Heart right ventricle (tissue), 16 donors: Measurements from ENCODE around the gene LRMDA. TPM values are rescaled to one million over a fixed set of nuclear protein-coding genes. Genes with fewer than 3 reads are reported as not detected.

ENCODE experiments used
- ATAC-seq, 8 donors: fragments of 200-7000 bp; cut with Tn5 transposase; one replicate each; pipeline ENCODE4 v1.9.1; 2020; ENCODE audit warnings: mild to moderate bottlenecking in 8 of 8, moderate library complexity in 8 of 8, moderate number of reproducible peaks in 1 of 8
- DNase-seq, 2 donors: peaks; one replicate each; pipeline ENCODE4 v3.0.0-alpha.2; 2020
- H3K27ac ChIP-seq, 10 donors: fragments of 200-600 bp; sonication (generic) in 2 of 10; one replicate each; pipeline versions ENCODE4 v1.5.0 to v1.8.0; 2020 to 2022; ENCODE audit warnings: mild to moderate bottlenecking in 3 of 10
- H3K27me3 ChIP-seq, 7 donors: fragments of 200-600 bp; one replicate each; pipeline ENCODE4 v1.8.0; 2021 to 2022; ENCODE audit warnings: mild to moderate bottlenecking in 2 of 7
- H3K36me3 ChIP-seq, 9 donors: fragments of 200-600 bp; sonication (generic) in 1 of 9; one replicate each; pipeline versions ENCODE4 v1.5.0 to v1.8.0; 2020 to 2022; ENCODE audit warnings: mild to moderate bottlenecking in 2 of 9
- H3K4me1 ChIP-seq, 9 donors: fragments of 200-600 bp; sonication (generic) in 1 of 9; one replicate each; pipeline versions ENCODE4 v1.5.0 to v1.8.0; 2020 to 2022; ENCODE audit warnings: mild to moderate bottlenecking in 4 of 9
- H3K4me3 ChIP-seq, 10 donors: fragments of 200-600 bp; sonication (generic) in 2 of 10; one replicate each; pipeline versions ENCODE4 v1.5.0 to v1.8.0; 2020 to 2022; ENCODE audit warnings: mild to moderate bottlenecking in 7 of 10, moderate library complexity in 2 of 10
- H3K9me3 ChIP-seq, 11 donors: fragments of 200-600 bp in 10 of 11; sonication (generic) in 2 of 11; one replicate each; pipeline versions ENCODE4 v1.5.0 to v1.8.0; 2013 to 2022; ENCODE audit warnings: mild to moderate bottlenecking in 2 of 11, control low read depth in 1 of 11, moderate library complexity in 1 of 11
- whole genome bisulfite sequencing, 2 donors: extraction: QIAGEN DNeasy Blood & Tissue Kit; methylation state at CpG; one replicate each; pipeline ENCODE4 v1.1.7; 2013; ENCODE audit warnings: inconsistent platforms in 1 of 2; 5-methylcytosine and 5-hydroxymethylcytosine counted together
- intact Hi-C, 10 donors: fragments of 100-400 bp; cut with DNase I; formaldehyde crosslinking; loops; one replicate each; pipeline versions ENCODE4 v1.11.1 to v1.14.2; 2022
- polyA plus RNA-seq, 2 donors: library from polyadenylated mRNA; stranded (reverse); fragments of 200-250 nt; gene quantifications; one replicate each; pipeline ENCODE4 v1.2.3, GENCODE V29; 2013
- total RNA-seq, 10 donors: library from RNA; stranded (reverse); fragmentation: NEBNext Ultra II Directional in 3 of 10; extraction: Animal tissue kit (Norgen Biotek cat#: 25700) in 3 of 10; gene quantifications; one replicate each; pipeline versions ENCODE4 v1.2.1 to v1.2.4, GENCODE V29; 2021 to 2023
- TF ChIP-seq, protein P1 (sequence below), 9 donors: fragments of 200-600 bp; sonication (generic) in 2 of 9; IDR thresholded peaks; one replicate each; pipeline versions ENCODE4 v1.5.0 to v1.8.0; 2021 to 2022; ENCODE audit warnings: antibody characterized with exemption in 9 of 9, mild to moderate bottlenecking in 5 of 9, moderate library complexity in 1 of 9
- donor health status: Arrhythmogenic right ventricular cardiomyopathy.
- donor health status: ischemic (EF 13 %, LVEDD 7.1; RV severe dilation, severe dysfunction).
- donor health status: healthy with polysubstance abuse.
- donor health status: DM: no; HTN: yes; CAD: no.
- donor health status: DM: no; HTN: no; CAD: no.
- donor health status: ischemic (EF 25% LVEDD 6.9; RV normal size, moderate dysfunction).
- donor health status: ischemic (EF 25% LVEDD 5.7; RV mildly dilated, moderate dysfunction).
- donor health status: healthy.
- donor health status: DM: yes; HTN: yes; CAD: no.
- donor health status: Ischemic cardiomyopathy.
- donor health status: ischemic (EF 35%, LVEDD 5.7; RV mildly dilated, moderate dysfunction).
- donor health status: nonischemic (EF 11% LVEDD 7.7; RV severe dilation, severe dysfunction).
- donor health status: DM: yes; HTN: yes; CAD: no.
- donor health status: PGD.
- donor health status: ischemic (EF 29% LVEDD 5.4; RV normal size, mild dysfunction).
- donor health status: nonischemic (EF 23%, LVEDD 6.1; RV moderate dilation, normal function).

The LRMDA gene
- total and polyA plus RNA-seq, 12 donors, result 4.0 to 59.8 (median 12.7) TPM

DNA sequence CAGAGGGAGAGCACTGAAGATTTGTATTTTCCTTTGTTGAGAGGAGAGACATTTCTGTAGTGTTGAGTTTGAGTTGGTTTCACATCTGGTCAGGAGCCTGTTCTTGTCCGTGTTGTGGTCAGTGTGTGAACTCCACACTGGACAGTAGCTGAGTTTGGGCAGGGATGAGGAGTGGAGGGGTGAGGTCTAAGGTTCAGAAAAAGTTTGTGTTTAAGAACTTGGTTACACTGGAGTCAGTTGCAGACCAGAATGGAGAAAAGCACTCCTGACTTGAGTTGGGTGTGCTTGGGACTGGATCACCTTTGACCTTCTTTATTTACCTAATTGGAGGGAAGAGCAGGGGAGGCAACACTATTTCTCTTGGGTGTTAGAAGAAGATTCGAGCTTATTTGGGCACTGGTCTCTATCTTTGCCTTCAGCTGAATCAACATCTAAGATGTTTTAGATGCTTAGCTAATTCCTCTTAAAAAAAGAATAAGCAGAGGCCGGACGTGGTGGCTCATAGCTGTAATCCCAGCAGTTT, 8.9 kb downstream of the LRMDA start:
- TF ChIP-seq, protein P1, sequence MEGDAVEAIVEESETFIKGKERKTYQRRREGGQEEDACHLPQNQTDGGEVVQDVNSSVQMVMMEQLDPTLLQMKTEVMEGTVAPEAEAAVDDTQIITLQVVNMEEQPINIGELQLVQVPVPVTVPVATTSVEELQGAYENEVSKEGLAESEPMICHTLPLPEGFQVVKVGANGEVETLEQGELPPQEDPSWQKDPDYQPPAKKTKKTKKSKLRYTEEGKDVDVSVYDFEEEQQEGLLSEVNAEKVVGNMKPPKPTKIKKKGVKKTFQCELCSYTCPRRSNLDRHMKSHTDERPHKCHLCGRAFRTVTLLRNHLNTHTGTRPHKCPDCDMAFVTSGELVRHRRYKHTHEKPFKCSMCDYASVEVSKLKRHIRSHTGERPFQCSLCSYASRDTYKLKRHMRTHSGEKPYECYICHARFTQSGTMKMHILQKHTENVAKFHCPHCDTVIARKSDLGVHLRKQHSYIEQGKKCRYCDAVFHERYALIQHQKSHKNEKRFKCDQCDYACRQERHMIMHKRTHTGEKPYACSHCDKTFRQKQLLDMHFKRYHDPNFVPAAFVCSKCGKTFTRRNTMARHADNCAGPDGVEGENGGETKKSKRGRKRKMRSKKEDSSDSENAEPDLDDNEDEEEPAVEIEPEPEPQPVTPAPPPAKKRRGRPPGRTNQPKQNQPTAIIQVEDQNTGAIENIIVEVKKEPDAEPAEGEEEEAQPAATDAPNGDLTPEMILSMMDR (IDR thresholded peaks at IDR 0.05), result no peak
- no peak overlapping the region for H3K27ac ChIP-seq
- H3K27me3 ChIP-seq, result no peaks in the 10 kb centered on the region
- WGBS, 2 donors, result 94 to 96% methylated on average over 4 of the region's 4 CpGs
- H3K9me3 ChIP-seq, result peaks cover 0 to 33% (median 17%) of the 10 kb centered on the region in 11 donors
- H3K4me1 ChIP-seq, result no peaks in the 10 kb centered on the region
- peaks cover 0 to 21% (median 0%) of the 10 kb centered on the region in 9 donors for H3K36me3 ChIP-seq
- intact Hi-C loops, result no loop called here
- ATAC-seq (no peak), DNase-seq (no peak)
- H3K4me3 ChIP-seq, result no peak overlapping the region

DNA sequence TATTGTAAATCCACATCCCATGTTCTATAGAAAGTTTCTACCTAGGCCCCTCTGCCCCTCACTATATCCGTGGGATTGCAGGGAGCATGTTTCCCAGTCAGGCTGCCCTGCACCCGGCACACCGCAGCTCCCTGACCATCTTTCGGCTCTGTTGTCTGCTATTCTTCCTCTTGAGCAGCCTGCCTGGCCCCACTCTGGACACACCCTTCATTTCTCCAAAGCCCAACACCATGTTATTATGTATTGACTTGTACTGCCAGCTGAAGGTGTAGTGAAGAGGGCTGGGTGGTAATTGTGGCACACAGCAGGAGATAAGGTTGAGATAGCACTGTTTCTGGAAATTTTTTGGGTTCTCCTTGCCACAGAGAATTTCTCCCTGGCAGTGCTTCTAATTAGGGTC, 9.8 kb downstream of the LRMDA start:
- Histone ChIP-seq H3K27me3 (no peaks in the 10 kb centered on the region), H3K4me1 (no peaks in the 10 kb centered on the region), H3K36me3 (peaks cover 0 to 21% (median 0%) of the 10 kb centered on the region in 9 donors), H3K27ac (no peak overlapping the region), H3K4me3 (no peak overlapping the region), H3K9me3 (peaks cover 0 to 40% (median 17%) of the 10 kb centered on the region in 11 donors)
- intact Hi-C loops, result no loop called here
- DNase-seq, result no peak
- 75 to 80% methylated on average over 4 of the region's 4 CpGs for WGBS, 2 donors
- no peak for ATAC-seq
- TF ChIP-seq, protein P1 (IDR thresholded peaks at IDR 0.05), result no peak

DNA sequence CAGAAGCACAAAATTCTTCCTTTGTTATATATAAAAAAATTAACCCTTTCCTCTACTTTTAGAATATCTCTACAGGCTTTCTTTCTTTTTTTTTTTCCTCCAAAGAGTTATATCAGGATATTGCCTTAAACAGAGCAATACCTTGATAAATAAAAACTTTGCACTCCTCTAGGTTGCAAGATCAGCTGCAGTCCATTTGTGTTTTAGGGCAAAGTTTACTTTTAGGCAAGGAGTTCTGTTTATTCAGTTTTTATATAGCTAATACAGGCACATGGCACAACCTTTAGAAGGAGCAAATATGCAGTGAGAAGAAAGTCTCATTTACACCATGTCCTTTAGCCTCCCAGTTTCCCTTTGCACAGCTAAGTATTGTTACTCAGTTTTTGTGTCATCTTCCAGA, 10.3 kb downstream of the LRMDA start:
- TF ChIP-seq, protein P1 (IDR thresholded peaks at IDR 0.05), result no peak
- Histone ChIP-seq H3K4me3 (no peak overlapping the region), H3K36me3 (peaks cover 0 to 21% (median 0%) of the 10 kb centered on the region in 9 donors), H3K27ac (no peak overlapping the region), H3K27me3 (no peaks in the 10 kb centered on the region), H3K4me1 (no peaks in the 10 kb centered on the region), H3K9me3 (peaks cover 0 to 45% (median 17%) of the 10 kb centered on the region in 11 donors)
- ATAC-seq, result no peak
- no peak for DNase-seq
- intact Hi-C loops, result no loop called here

DNA sequence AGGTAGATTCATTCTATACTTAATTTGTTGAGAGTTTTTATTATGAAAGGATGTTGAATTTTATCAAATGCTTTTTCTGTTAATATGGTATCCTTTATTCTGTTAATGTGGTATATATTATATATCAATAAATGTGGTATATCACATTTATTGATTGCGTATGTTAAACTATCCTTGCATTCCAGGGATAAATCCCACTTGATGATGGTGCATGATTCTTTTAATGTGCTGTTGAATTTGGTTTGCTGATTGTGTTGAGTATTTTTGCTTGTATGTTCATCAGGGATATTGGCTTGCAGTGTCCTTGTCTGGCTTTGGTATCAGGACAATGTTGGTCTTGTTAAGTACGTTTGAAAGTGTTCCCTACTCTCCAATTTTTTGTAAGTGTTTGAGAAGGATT, 11.9 kb downstream of the LRMDA start:
- ATAC-seq (no peak), DNase-seq (no peak)
- H3K4me1 ChIP-seq, result peaks cover 0 to 6% (median 0%) of the 10 kb centered on the region in 9 donors
- peaks cover 0 to 21% (median 0%) of the 10 kb centered on the region in 9 donors for H3K36me3 ChIP-seq
- H3K27me3 ChIP-seq, result no peaks in the 10 kb centered on the region
- TF ChIP-seq, protein P1 (IDR thresholded peaks at IDR 0.05), result no peak
- WGBS, 2 donors, result 91 to 92% methylated on average over 2 of the region's 2 CpGs
- H3K9me3 ChIP-seq, result peaks cover 0 to 46% (median 17%) of the 10 kb centered on the region in 11 donors
- H3K27ac ChIP-seq, result no peak overlapping the region
- no peak overlapping the region for H3K4me3 ChIP-seq
- intact Hi-C loops, result no loop called here
